EL (cell line): ENCODE results near the gene ANKRD39.
"Not testable (repeated sequence)": the region's sequence is repeated elsewhere in the genome, so short reads cannot be mapped to it uniquely, and the experiment has no call there.

Source experiments
- DNase-seq: peaks from one replicate; pipeline ENCODE4 v3.0.0-alpha.2; 2016

Gene ANKRD39

GRCh38 chr2:96805946-96806345 is 51.9 kb downstream of the ANKRD39 start:
- DNase-seq = not testable (repeated sequence)

DNA sequence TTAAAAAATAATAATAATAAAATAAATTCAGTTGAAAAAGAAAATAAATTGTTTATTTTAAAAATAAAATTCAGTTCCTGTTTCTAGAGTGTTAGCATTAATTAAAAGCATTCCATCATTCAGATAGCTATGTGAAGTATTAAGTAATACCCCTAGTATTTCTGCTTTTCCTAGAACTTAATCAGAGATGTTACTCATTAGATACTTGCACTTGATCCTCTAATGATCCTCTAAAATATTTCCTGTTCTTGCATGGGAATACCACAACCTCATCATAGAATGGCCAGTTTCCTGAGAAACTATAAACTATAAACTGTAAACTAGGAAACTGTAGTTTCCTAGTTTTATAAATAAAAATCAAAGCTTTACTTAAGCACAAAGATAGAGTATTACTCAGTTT is 52.8 kb downstream of the ANKRD39 start:
- no peak for DNase-seq

GRCh38 chr2:96802721-96803120 is 55.1 kb downstream of the ANKRD39 start:
- no peak for DNase-seq

DNA sequence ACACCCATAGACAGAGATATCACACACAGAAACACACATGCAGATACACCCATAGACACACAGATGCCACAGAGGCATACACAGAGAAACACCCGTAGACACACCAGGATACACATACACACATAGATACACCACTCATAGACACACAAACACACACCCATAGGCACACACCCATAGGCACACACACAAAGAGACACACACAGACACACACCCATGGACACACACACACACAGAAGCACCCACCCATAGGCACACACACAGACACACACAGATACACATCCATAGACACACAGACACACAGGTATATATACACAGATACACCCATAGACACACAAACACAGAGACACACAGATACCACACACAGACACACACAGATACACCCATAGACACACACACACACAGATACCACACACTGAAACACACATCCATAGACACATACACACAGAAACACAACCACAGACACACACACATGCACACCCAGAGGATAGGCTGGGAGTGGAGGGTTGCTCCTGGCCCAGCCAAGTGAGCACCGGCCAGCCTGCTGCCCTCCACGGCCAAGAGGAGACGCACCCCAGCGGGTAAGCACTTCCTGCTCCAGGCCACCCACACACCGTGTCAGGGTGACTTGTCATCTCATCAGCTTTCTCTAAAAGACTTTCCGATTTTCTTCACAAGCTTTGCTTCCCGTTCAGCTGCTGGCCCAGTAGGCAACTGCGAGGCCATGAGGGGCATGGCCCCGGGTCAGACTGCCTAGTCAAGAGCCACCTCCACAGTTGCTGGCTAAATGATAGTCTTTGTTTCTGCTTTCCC is 55.8 kb downstream of the ANKRD39 start:
- DNase-seq = no peak

DNA sequence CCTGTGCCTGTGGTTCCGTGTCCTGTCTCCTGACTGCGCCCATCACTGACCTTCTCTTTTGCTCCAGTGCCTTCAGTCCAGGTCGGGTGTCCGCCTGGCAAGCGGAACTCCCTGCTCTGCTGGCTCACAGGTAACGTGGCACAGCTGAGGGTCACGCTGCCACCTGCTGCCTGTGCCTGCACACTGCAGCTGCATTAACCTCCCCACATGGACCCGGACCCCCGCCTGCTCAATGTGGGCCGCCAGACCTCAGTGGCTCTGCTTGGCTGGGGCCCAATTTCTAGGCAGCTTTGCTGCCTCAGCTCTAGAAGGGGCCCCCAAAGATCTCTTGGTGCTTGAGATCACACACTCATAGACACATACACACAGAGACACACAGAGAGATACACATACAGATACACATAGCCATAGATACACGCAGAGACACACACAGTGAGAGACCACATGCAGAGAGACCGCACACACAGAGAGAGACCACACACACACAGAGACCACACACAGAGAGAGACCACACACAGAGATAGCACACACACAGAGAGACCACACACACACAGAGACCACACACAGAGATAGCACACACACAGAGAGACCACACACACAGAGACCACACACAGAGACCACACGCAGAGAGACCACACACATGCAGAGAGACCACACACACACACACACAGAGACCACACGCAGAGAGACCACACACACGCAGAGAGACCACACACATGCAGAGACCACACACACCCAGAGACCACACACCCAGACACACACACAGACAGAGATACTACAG is 56.6 kb downstream of the ANKRD39 start:
- DNase-seq = peak; percentile 27

DNA sequence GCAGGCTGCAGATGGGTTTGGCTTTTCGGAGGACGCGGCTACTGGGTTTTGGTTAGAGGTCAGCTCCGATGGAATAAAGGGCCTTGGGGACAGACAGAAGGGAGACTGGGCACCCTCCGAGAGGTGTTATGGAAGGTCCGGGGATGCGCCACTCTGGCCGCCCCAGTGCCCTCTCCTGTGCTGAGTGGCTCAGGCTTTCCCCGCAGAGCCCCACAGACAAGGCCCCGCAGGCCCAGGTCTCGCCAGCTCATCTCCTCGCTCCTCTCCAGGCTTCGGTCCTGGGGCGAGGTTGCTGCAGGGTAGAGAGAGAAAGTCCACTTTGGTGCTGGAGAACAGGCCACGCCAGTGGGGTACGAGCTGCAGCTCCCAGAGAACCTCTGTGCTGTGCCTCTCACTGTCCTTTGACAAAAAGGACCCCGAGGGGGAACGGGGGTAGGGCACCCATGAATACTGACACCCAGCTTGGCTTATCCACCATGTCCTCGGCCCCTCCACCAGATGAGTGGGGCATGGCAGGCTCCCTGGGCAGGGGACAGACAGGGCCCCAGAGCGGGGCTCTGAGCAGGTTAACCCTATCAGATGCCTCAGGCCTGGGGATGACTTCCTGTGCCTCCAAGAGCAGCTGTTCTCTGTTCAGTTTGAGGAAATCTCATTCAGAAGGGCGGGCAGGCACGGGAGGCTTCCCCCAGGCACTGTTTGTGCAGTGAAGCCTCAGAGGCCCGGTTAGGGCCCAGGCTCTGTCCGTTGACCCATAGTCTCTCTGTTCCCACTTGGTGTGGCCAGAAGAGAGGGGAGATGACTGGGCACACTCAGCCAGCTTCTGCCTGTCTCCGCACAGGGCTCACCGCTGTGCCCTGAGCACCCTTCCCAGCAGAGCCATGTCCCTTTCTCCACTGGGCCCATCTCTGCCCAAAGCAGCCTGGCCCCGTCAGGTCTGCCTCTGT is 57.5 kb downstream of the ANKRD39 start:
- no peak for DNase-seq

DNA sequence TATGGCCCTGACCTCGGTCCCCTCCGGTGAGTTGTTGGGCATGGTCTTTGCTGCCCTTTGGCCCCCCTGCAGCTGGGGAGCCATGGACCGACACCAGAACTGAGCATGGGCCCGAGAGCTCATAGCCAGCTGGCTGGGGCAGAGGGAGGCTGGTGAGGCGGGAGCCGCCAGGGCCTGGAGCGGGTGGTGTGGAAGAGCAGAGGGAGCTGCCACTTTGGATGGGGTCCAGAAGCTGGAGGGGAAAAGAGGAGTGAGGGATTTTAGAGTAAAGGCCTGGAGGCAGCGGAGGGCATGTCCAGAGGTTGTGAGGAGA is 58.2 kb downstream of the ANKRD39 start:
- no peak for DNase-seq

GRCh38 chr2:96798733-96799622 is 58.8 kb downstream of the ANKRD39 start:
- no peak for DNase-seq
